Breast epithelium (tissue), 4 donors: ENCODE measurements around the gene CPSF3. TPM values are rescaled to one million over a fixed set of nuclear protein-coding genes. Genes with fewer than 3 reads are reported as not detected.

Experiments used
- DNase-seq, 2 donors: peaks; one replicate each; pipeline ENCODE4 v3.0.0-alpha.2; 2019; ENCODE audit warnings: low spot score in 2 of 2
- H3K27ac ChIP-seq, 2 donors: fragments of 200-600 bp; sonication (generic) in 1 of 2; one replicate each; pipeline ENCODE4 v1.5.1; 2016 to 2019; ENCODE audit warnings: mild to moderate bottlenecking in 1 of 2
- H3K27me3 ChIP-seq, 2 donors: fragments of 200-600 bp; sonication (generic) in 1 of 2; one replicate each; pipeline versions ENCODE4 v1.5.1 to v1.6.0; 2017 to 2019; ENCODE audit warnings: control low read depth in 1 of 2, mild to moderate bottlenecking in 1 of 2
- H3K36me3 ChIP-seq: fragments of 200-600 bp; one replicate; pipeline ENCODE4 v1.5.1; 2019
- H3K4me1 ChIP-seq, 2 donors: fragments of 200-600 bp; sonication (generic); one replicate each; pipeline ENCODE4 v1.5.1; 2016 to 2019; ENCODE audit warnings: control low read depth in 1 of 2
- H3K4me3 ChIP-seq, 3 donors: fragments of 200-600 bp; sonication (generic); 1 replicate in 2 of 3; 2 replicates in 1 of 3; pipeline ENCODE4 v1.5.1; 2016 to 2019; ENCODE audit warnings: mild to moderate bottlenecking in 3 of 3, moderate library complexity in 2 of 3
- H3K9me3 ChIP-seq, 2 donors: fragments of 200-600 bp; sonication (generic) in 1 of 2; one replicate each; pipeline ENCODE4 v1.5.1; 2016 to 2019; ENCODE audit warnings: control low read depth in 1 of 2
- POLR2A ChIP-seq: fragments of 450-650 bp; IDR thresholded peaks from one replicate; pipeline ENCODE4 v1.6.1; 2016; ENCODE audit warnings: antibody characterized with exemption, mild to moderate bottlenecking, moderate library complexity
- POLR2AphosphoS5 ChIP-seq, 3 donors: sonication (generic); formaldehyde crosslinking; IDR thresholded peaks; one replicate each; pipeline ENCODE4 v1.6.1; 2017; ENCODE audit warnings: antibody characterized with exemption in 3 of 3
- intact Hi-C: fragments of 100-400 bp; cut with DNase I; formaldehyde crosslinking; loops from one replicate; pipeline ENCODE4 v1.15.1; 2023; ENCODE audit warnings: low total_unique reads
- total RNA-seq, 3 donors: library from RNA; depleted of rRNA; stranded (reverse); fragments of >200 nt; gene quantifications; one replicate each; pipeline ENCODE4 v1.1.0, GENCODE V29; 2016
- TF ChIP-seq, protein P1 (sequence below), 3 donors: fragments of 450-650 bp; IDR thresholded peaks; one replicate each; pipeline ENCODE4 v1.5.1; 2016 to 2017; ENCODE audit warnings: antibody characterized with exemption in 3 of 3, mild to moderate bottlenecking in 3 of 3, moderate library complexity in 3 of 3

Gene CPSF3
- total RNA-seq, 3 donors from 2014 or later = 18.1 to 26.2 (median 23.1) TPM

GRCh38 chr2:9422321-9423099 is 944 bp upstream of the CPSF3 start:
- peaks cover 0 to 19% of the 10 kb centered on the region in 2 donors for H3K4me1 ChIP-seq
- TF ChIP-seq POLR2A (no peak), POLR2AphosphoS5 (IDR thresholded peaks at IDR 0.05) (no peak)
- TF ChIP-seq, protein P1, sequence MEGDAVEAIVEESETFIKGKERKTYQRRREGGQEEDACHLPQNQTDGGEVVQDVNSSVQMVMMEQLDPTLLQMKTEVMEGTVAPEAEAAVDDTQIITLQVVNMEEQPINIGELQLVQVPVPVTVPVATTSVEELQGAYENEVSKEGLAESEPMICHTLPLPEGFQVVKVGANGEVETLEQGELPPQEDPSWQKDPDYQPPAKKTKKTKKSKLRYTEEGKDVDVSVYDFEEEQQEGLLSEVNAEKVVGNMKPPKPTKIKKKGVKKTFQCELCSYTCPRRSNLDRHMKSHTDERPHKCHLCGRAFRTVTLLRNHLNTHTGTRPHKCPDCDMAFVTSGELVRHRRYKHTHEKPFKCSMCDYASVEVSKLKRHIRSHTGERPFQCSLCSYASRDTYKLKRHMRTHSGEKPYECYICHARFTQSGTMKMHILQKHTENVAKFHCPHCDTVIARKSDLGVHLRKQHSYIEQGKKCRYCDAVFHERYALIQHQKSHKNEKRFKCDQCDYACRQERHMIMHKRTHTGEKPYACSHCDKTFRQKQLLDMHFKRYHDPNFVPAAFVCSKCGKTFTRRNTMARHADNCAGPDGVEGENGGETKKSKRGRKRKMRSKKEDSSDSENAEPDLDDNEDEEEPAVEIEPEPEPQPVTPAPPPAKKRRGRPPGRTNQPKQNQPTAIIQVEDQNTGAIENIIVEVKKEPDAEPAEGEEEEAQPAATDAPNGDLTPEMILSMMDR (IDR thresholded peaks at IDR 0.05) = no peak
- intact Hi-C loops = no loop called here
- no peak for DNase-seq
- peak overlapping the region; percentile 88 to 93 for H3K27ac ChIP-seq
- H3K9me3 ChIP-seq = no peaks in the 10 kb centered on the region
- peak overlapping the region; percentile 81 to 97 (median 91) for H3K4me3 ChIP-seq
- no peaks in the 10 kb centered on the region for H3K36me3 ChIP-seq
- H3K27me3 ChIP-seq = no peaks in the 10 kb centered on the region

GRCh38 chr2:9423922-9424272 is 443 bp downstream of the CPSF3 start:
- Histone ChIP-seq H3K36me3 (no peaks in the 10 kb centered on the region), H3K4me3 (peak overlapping the region; percentile 81 to 97 (median 91)), H3K27ac (peak overlapping the region; percentile 88 to 93), H3K27me3 (no peaks in the 10 kb centered on the region), H3K4me1 (peaks cover 0 to 19% of the 10 kb centered on the region in 2 donors), H3K9me3 (no peaks in the 10 kb centered on the region)
- intact Hi-C loops = no loop called here
- no peak for DNase-seq
- no peak for TF ChIP-seq POLR2A
- no peak for TF ChIP-seq POLR2AphosphoS5 (IDR thresholded peaks at IDR 0.05)
- TF ChIP-seq, protein P1 (IDR thresholded peaks at IDR 0.05) = no peak

GRCh38 chr2:9424447-9425164 is 1.2 kb downstream of the CPSF3 start:
- Histone ChIP-seq H3K36me3 (no peaks in the 10 kb centered on the region), H3K4me3 (peak overlapping the region; percentile 81 to 97 (median 91)), H3K4me1 (peaks cover 0 to 19% of the 10 kb centered on the region in 2 donors), H3K9me3 (no peaks in the 10 kb centered on the region), H3K27ac (no peak overlapping the region), H3K27me3 (no peaks in the 10 kb centered on the region)
- DNase-seq = no peak
- TF ChIP-seq POLR2AphosphoS5 (IDR thresholded peaks at IDR 0.05) = no peak
- no peak for TF ChIP-seq POLR2A
- intact Hi-C loops = no loop called here

- intact Hi-C loops = no loop called here
Measured at GRCh38 chr2:9428965-9429577, 5.6 kb downstream of the CPSF3 start.

More at GRCh38 chr2:9428965-9429577, 5.6 kb downstream of the CPSF3 start:
- DNase-seq = no peak
- peaks cover 0 to 11% of the 10 kb centered on the region in 2 donors for H3K4me1 ChIP-seq
- TF ChIP-seq, protein P1 (IDR thresholded peaks at IDR 0.05) = no peak
- TF ChIP-seq POLR2A = no peak
- no peak for TF ChIP-seq POLR2AphosphoS5 (IDR thresholded peaks at IDR 0.05)
- H3K27me3 ChIP-seq = no peaks in the 10 kb centered on the region
- H3K36me3 ChIP-seq = no peaks in the 10 kb centered on the region
- no peak overlapping the region for H3K27ac ChIP-seq
- no peaks in the 10 kb centered on the region for H3K9me3 ChIP-seq
- no peak overlapping the region for H3K4me3 ChIP-seq
